ENCODE data around the gene INAFM1. TPM values are rescaled to one million over a fixed set of nuclear protein-coding genes. Genes with fewer than 3 reads are reported as not detected.
"Not testable (repeated sequence)": the region's sequence is repeated elsewhere in the genome, so short reads cannot be mapped to it uniquely, and the experiment has no call there.

INAFM1 gene
- total and polyA plus RNA-seq, 2 experiments from 2014 or later = 1.9 to 11.9 TPM

- WGBS (ENCODE audit: low lambda C conversion rate, missing lambda C conversion rate) = 41% methylated on average over 25 of the region's 25 CpGs
- no peak overlapping the region for H2AFZ ChIP-seq
- no peak overlapping the region for H3K4me3 ChIP-seq
- H3K27ac ChIP-seq = no peak overlapping the region
- no peaks in the 10 kb centered on the region for H3K36me3 ChIP-seq (replicated peaks; ENCODE audit: insufficient read depth, low read depth)
- H3K27me3 ChIP-seq = no peaks in the 10 kb centered on the region
- peak; percentile 85 for DNase-seq (ENCODE audit: low spot score)
- no peaks in the 10 kb centered on the region for H4K20me1 ChIP-seq (ENCODE audit: insufficient read depth, poor library complexity, severe bottlenecking)
- no peaks in the 10 kb centered on the region for H3K79me2 ChIP-seq
- TF ChIP-seq CTCF (IDR thresholded peaks at IDR 0.05; ENCODE audit: poor library complexity) (peak; percentile 93), EZH2phosphoT487 (IDR thresholded peaks at IDR 0.05; ENCODE audit: low read depth, severe bottlenecking, unreplicated experiment) (no peak)
- H3K4me1 ChIP-seq (ENCODE audit: insufficient read depth) = peaks cover 4% of the 10 kb centered on the region
- H3K9me3 ChIP-seq (ENCODE audit: low read depth) = no peaks in the 10 kb centered on the region
- no peak overlapping the region for H3K4me2 ChIP-seq
- H3K9me2 ChIP-seq (replicated peaks; ENCODE audit: insufficient read depth) = no peaks in the 10 kb centered on the region
Measured at GRCh38 chr19:47247308-47247990, 27.2 kb upstream of the INAFM1 start.

- H3K9me3 ChIP-seq (ENCODE audit: low read depth); H3K4me1 ChIP-seq (ENCODE audit: insufficient read depth); DNase-seq (ENCODE audit: low spot score); H4K20me1 ChIP-seq (ENCODE audit: insufficient read depth, poor library complexity, severe bottlenecking); H3K36me3 ChIP-seq (replicated peaks; ENCODE audit: insufficient read depth, low read depth); H3K4me2 ChIP-seq; H3K27me3 ChIP-seq; H2AFZ ChIP-seq; H3K4me3 ChIP-seq; H3K9me2 ChIP-seq (replicated peaks; ENCODE audit: insufficient read depth); H3K79me2 ChIP-seq: not testable (repeated sequence)
- H3K27ac ChIP-seq = peak overlapping the region; percentile 16
- 87% methylated on average over 8 of the region's 8 CpGs for WGBS (ENCODE audit: low lambda C conversion rate, missing lambda C conversion rate)
Measured at GRCh38 chr19:47253016-47253415, 21.7 kb upstream of the INAFM1 start.

GRCh38 chr19:47253467-47253881 is 21.2 kb upstream of the INAFM1 start:
- DNase-seq (ENCODE audit: low spot score) = peak; percentile 27
- H3K27ac ChIP-seq = peak overlapping the region; percentile 16
- H3K36me3 ChIP-seq (replicated peaks; ENCODE audit: insufficient read depth, low read depth) = no peaks in the 10 kb centered on the region
- H3K79me2 ChIP-seq = peaks cover 8% of the 10 kb centered on the region
- no peak overlapping the region for H3K4me2 ChIP-seq
- TF ChIP-seq CTCF (IDR thresholded peaks at IDR 0.05; ENCODE audit: poor library complexity) = no peak
- no peak for TF ChIP-seq EZH2 (IDR thresholded peaks at IDR 0.05; ENCODE audit: borderline replicate concordance)
- no peak for TF ChIP-seq EZH2phosphoT487 (IDR thresholded peaks at IDR 0.05; ENCODE audit: low read depth, severe bottlenecking, unreplicated experiment)
- H2AFZ ChIP-seq = no peak overlapping the region
- no peaks in the 10 kb centered on the region for H3K9me2 ChIP-seq (replicated peaks; ENCODE audit: insufficient read depth)
- H3K4me3 ChIP-seq = no peak overlapping the region
- H3K4me1 ChIP-seq (ENCODE audit: insufficient read depth) = peaks cover 8% of the 10 kb centered on the region
- H3K9me3 ChIP-seq (ENCODE audit: low read depth) = no peaks in the 10 kb centered on the region
- H3K27me3 ChIP-seq = no peaks in the 10 kb centered on the region
- 41% methylated on average over 3 of the region's 3 CpGs for WGBS (ENCODE audit: low lambda C conversion rate, missing lambda C conversion rate)
- no peaks in the 10 kb centered on the region for H4K20me1 ChIP-seq (ENCODE audit: insufficient read depth, poor library complexity, severe bottlenecking)

- Histone ChIP-seq H3K4me2 (no peak overlapping the region), H4K20me1 (ENCODE audit: insufficient read depth, poor library complexity, severe bottlenecking) (no peaks in the 10 kb centered on the region), H3K79me2 (peaks cover 13% of the 10 kb centered on the region), H3K27ac (no peak overlapping the region), H3K9me3 (ENCODE audit: low read depth) (no peaks in the 10 kb centered on the region), H3K27me3 (no peaks in the 10 kb centered on the region), H2AFZ (no peak overlapping the region), H3K9me2 (replicated peaks; ENCODE audit: insufficient read depth) (no peaks in the 10 kb centered on the region), H3K4me3 (no peak overlapping the region), H3K36me3 (replicated peaks; ENCODE audit: insufficient read depth, low read depth) (no peaks in the 10 kb centered on the region), H3K4me1 (ENCODE audit: insufficient read depth) (peaks cover 13% of the 10 kb centered on the region)
- WGBS (ENCODE audit: low lambda C conversion rate, missing lambda C conversion rate) = 97% methylated on average over 5 of the region's 5 CpGs
- no peak for DNase-seq (ENCODE audit: low spot score)
- TF ChIP-seq EZH2 (IDR thresholded peaks at IDR 0.05; ENCODE audit: borderline replicate concordance) = no peak
- no peak for TF ChIP-seq EZH2phosphoT487 (IDR thresholded peaks at IDR 0.05; ENCODE audit: low read depth, severe bottlenecking, unreplicated experiment)
- no peak for TF ChIP-seq CTCF (IDR thresholded peaks at IDR 0.05; ENCODE audit: poor library complexity)
Measured at GRCh38 chr19:47253970-47254369, 20.7 kb upstream of the INAFM1 start.
